HepG2 (cell line): ENCODE measurements around the gene ZMYND8. TPM values are rescaled to one million over a fixed set of nuclear protein-coding genes. Genes with fewer than 3 reads are reported as not detected.

Experiments
- HMG20B ChIP-seq: conservative IDR thresholded peaks from 2 replicates; pipeline ENCODE4 v1.6.1; 2016; ENCODE audit warnings: missing genetic modification reagents, missing compliant biosample characterization
- HNF4A ChIP-seq: sonication (generic); formaldehyde crosslinking; IDR thresholded peaks from 2 replicates; pipeline ENCODE4 v1.4.0; 2020; ENCODE audit warnings: missing genetic modification reagents
- HOXA3 ChIP-seq: sonication (generic); formaldehyde crosslinking; IDR thresholded peaks from 2 replicates; pipeline ENCODE4 v1.5.0; 2020; ENCODE audit warnings: missing genetic modification reagents
- JDP2 ChIP-seq: sonication (generic); formaldehyde crosslinking; IDR thresholded peaks from 2 replicates; pipeline ENCODE4 v1.8.1; 2022; ENCODE audit warnings: missing genetic modification reagents, borderline replicate concordance
- KDM4B ChIP-seq: sonication (generic); formaldehyde crosslinking; IDR thresholded peaks from 2 replicates; pipeline ENCODE4 v1.4.0; 2020; ENCODE audit warnings: missing genetic modification reagents
- KLF6 ChIP-seq: IDR thresholded peaks from 2 replicates; pipeline ENCODE4 v1.8.0; 2016; ENCODE audit warnings: missing biosample characterization, missing genetic modification reagents
- MEIS2 ChIP-seq: sonication (generic); formaldehyde crosslinking; IDR thresholded peaks from 2 replicates; pipeline ENCODE4 v1.9.0; 2021; ENCODE audit warnings: mild to moderate bottlenecking, missing genetic modification reagents
- MYNN ChIP-seq: sonication (generic); formaldehyde crosslinking; IDR thresholded peaks from 2 replicates; pipeline ENCODE4 v1.4.0; 2020; ENCODE audit warnings: mild to moderate bottlenecking, low read depth, missing genetic modification reagents
- NFE2L1 ChIP-seq: sonication (generic); formaldehyde crosslinking; IDR thresholded peaks from 2 replicates; pipeline ENCODE4 v1.4.0; 2020; ENCODE audit warnings: missing genetic modification reagents, mild to moderate bottlenecking, borderline replicate concordance
- NR2F1 ChIP-seq, 2 experiments: fragments of 450-650 bp in 1 of 2; formaldehyde crosslinking in 1 of 2; IDR thresholded peaks; 2 replicates each; pipeline versions ENCODE4 v1.5.0 to v1.6.1; 2016 to 2020; ENCODE audit warnings: mild to moderate bottlenecking in 1 of 2, missing compliant biosample characterization in 1 of 2, missing genetic modification reagents in 1 of 2, moderate library complexity in 1 of 2
- SKI ChIP-seq: fragments of 450-650 bp; IDR thresholded peaks from one replicate; pipeline ENCODE4 v1.6.1; 2018; ENCODE audit warnings: mild to moderate bottlenecking; ENCODE audit not compliant: partially characterized antibody
- SMAD1 ChIP-seq: sonication (generic); formaldehyde crosslinking; IDR thresholded peaks from 2 replicates; pipeline ENCODE4 v1.4.0; 2020; ENCODE audit warnings: missing genetic modification reagents, low read depth, mild to moderate bottlenecking, borderline replicate concordance
- SPEN ChIP-seq: sonication (generic); formaldehyde crosslinking; IDR thresholded peaks from 2 replicates; pipeline ENCODE4 v1.5.1; 2020; ENCODE audit warnings: low read depth, mild to moderate bottlenecking, missing genetic modification reagents
- THAP11 ChIP-seq: IDR thresholded peaks from 2 replicates; pipeline ENCODE4 v1.6.1; 2016; ENCODE audit warnings: missing biosample characterization, missing genetic modification reagents
- THYN1 ChIP-seq: sonication (generic); formaldehyde crosslinking; IDR thresholded peaks from 2 replicates; pipeline ENCODE4 v1.8.1; 2023; ENCODE audit warnings: low read depth, mild to moderate bottlenecking, moderate library complexity, missing genetic modification reagents, borderline replicate concordance
- ZKSCAN8 ChIP-seq: IDR thresholded peaks from 2 replicates; pipeline ENCODE4 v1.6.1; 2016; ENCODE audit warnings: borderline replicate concordance, missing genetic modification reagents, missing compliant biosample characterization
- ZNF121 ChIP-seq: sonication (generic); formaldehyde crosslinking; IDR thresholded peaks from 2 replicates; pipeline ENCODE4 v1.5.0; 2020; ENCODE audit warnings: mild to moderate bottlenecking, missing genetic modification reagents
- ZNF44 ChIP-seq: sonication (generic); formaldehyde crosslinking; IDR thresholded peaks from 2 replicates; pipeline ENCODE4 v1.5.1; 2020; ENCODE audit warnings: mild to moderate bottlenecking, missing genetic modification reagents
- ZNF549 ChIP-seq: sonication (generic); formaldehyde crosslinking; IDR thresholded peaks from 2 replicates; pipeline ENCODE4 v1.5.0; 2020; ENCODE audit warnings: missing genetic modification reagents
- ZNF850 ChIP-seq: sonication (generic); formaldehyde crosslinking; conservative IDR thresholded peaks from 2 replicates; pipeline ENCODE4 v1.9.0; 2021; ENCODE audit warnings: mild to moderate bottlenecking, missing genetic modification reagents
- polyA plus RNA-seq, 8 experiments: library from polyadenylated mRNA; depleted of rRNA in 3 of 8; stranded (reverse) in 7 of 8; unstranded in 1 of 8; fragments of >200 nt; fragmentation: Illumina TruSeq in 4 of 8; extraction: Trizol in 4 of 8; gene quantifications; 2 replicates each; pipeline versions ENCODE4 v1.2.1 to v1.2.3, GENCODE V29; 2011 to 2016; ENCODE audit warnings: low read depth in 4 of 8, missing spikeins in 1 of 8, mixed read lengths in 1 of 8; ENCODE audit not compliant: insufficient read depth in 1 of 8
- total RNA-seq, 5 experiments: library from RNA; depleted of rRNA; stranded (reverse); fragments of >200 nt; fragmentation: Illumina TruSeq; extraction: Trizol; gene quantifications; 2 replicates each; pipeline ENCODE4 v1.2.3, GENCODE V29; 2016; ENCODE audit warnings: low read depth in 1 of 5
- TF ChIP-seq, protein P1 (sequence below): sonication (generic); formaldehyde crosslinking; IDR thresholded peaks from 2 replicates; pipeline ENCODE4 v1.4.0; 2020; ENCODE audit warnings: missing genetic modification reagents, borderline replicate concordance
- TF ChIP-seq, protein P2 (sequence below): sonication (generic); formaldehyde crosslinking; IDR thresholded peaks from 2 replicates; pipeline ENCODE4 v1.9.0; 2021; ENCODE audit warnings: missing genetic modification reagents, borderline replicate concordance

ZMYND8 gene
- total and polyA plus RNA-seq, 2 of the 13 experiments (the other 11 are each of a cell fraction or from before 2014, with no cell fraction given): 53.9 to 84.7 TPM

DNA sequence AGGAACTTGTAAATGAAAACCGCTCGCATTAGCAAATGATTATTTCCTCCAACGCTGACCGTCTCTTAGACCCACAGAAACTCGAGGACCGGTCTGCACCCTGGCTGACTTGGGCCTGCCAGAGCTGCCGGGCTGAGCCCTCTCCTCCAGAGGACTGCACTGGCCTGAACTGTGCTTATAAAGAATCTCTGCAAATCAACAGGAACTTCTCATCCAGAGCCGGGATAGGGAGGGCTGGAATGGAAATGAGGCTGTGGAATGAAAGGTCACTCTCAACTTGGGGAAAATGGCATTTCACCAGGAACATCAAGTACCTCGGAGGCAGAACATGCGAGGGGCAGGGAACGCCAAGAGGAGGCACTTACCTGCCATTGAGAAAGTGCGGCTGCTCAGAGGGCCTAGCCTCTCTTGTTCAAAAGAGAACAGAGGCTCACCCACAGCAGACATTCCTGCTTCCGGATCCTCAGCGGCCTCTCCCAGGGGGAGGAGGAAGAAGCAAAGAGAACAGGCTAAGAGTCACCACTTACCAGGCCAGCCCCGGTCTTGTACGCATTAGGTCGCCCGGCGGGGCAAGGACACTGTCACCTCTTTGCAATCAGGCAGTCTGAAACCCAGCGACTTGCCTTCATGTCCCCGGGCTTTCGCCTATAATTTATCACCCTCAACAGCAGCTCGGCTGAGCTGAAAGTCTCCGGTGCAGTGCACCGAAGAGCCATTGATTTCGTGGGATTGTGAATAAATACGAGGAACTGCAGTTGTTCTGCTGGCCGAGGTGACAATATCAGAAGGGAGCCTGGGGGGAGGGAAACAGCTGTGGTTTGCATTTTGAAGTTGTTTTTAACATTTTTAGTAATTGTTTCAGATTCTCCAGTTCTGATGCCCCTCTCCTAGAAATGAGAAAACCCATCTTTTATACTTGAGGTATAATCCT lies 37.6 kb downstream of the ZMYND8 start (continued):
- TF ChIP-seq HMG20B (CRISPR knock-in tag) (no peak), ZNF44 (CRISPR knock-in tag) (no peak), JDP2 (CRISPR knock-in tag) (no peak), MEIS2 (CRISPR knock-in tag) (peak; percentile 58), MYNN (CRISPR knock-in tag) (no peak), THAP11 (no peak; the same call in 1 of the 2 replicates), ZKSCAN8 (CRISPR knock-in tag) (0 out of 2 replicates have a peak, but pooled peaks have one; percentile 0), HNF4A (CRISPR knock-in tag) (no peak), ZNF850 (CRISPR knock-in tag) (no peak), ZNF121 (CRISPR knock-in tag) (peak; percentile 73), ZNF549 (CRISPR knock-in tag) (no peak), SMAD1 (no peak), SPEN (CRISPR knock-in tag) (no peak), NFE2L1 (CRISPR knock-in tag) (no peak), SKI (no peak), THYN1 (CRISPR knock-in tag) (no peak), KLF6 (CRISPR knock-in tag) (no peak), HOXA3 (CRISPR knock-in tag) (0 out of 2 replicates have a peak, but pooled peaks have one; percentile 16), KDM4B (no peak), NR2F1 (CRISPR knock-in tag; IDR thresholded peaks at IDR 0.05) (no peak)
- TF ChIP-seq, protein P1, sequence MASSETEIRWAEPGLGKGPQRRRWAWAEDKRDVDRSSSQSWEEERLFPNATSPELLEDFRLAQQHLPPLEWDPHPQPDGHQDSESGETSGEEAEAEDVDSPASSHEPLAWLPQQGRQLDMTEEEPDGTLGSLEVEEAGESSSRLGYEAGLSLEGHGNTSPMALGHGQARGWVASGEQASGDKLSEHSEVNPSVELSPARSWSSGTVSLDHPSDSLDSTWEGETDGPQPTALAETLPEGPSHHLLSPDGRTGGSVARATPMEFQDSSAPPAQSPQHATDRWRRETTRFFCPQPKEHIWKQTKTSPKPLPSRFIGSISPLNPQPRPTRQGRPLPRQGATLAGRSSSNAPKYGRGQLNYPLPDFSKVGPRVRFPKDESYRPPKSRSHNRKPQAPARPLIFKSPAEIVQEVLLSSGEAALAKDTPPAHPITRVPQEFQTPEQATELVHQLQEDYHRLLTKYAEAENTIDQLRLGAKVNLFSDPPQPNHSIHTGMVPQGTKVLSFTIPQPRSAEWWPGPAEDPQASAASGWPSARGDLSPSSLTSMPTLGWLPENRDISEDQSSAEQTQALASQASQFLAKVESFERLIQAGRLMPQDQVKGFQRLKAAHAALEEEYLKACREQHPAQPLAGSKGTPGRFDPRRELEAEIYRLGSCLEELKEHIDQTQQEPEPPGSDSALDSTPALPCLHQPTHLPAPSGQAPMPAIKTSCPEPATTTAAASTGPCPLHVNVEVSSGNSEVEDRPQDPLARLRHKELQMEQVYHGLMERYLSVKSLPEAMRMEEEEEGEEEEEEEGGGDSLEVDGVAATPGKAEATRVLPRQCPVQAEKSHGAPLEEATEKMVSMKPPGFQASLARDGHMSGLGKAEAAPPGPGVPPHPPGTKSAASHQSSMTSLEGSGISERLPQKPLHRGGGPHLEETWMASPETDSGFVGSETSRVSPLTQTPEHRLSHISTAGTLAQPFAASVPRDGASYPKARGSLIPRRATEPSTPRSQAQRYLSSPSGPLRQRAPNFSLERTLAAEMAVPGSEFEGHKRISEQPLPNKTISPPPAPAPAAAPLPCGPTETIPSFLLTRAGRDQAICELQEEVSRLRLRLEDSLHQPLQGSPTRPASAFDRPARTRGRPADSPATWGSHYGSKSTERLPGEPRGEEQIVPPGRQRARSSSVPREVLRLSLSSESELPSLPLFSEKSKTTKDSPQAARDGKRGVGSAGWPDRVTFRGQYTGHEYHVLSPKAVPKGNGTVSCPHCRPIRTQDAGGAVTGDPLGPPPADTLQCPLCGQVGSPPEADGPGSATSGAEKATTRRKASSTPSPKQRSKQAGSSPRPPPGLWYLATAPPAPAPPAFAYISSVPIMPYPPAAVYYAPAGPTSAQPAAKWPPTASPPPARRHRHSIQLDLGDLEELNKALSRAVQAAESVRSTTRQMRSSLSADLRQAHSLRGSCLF (CRISPR knock-in tag): no peak
- TF ChIP-seq, protein P2, sequence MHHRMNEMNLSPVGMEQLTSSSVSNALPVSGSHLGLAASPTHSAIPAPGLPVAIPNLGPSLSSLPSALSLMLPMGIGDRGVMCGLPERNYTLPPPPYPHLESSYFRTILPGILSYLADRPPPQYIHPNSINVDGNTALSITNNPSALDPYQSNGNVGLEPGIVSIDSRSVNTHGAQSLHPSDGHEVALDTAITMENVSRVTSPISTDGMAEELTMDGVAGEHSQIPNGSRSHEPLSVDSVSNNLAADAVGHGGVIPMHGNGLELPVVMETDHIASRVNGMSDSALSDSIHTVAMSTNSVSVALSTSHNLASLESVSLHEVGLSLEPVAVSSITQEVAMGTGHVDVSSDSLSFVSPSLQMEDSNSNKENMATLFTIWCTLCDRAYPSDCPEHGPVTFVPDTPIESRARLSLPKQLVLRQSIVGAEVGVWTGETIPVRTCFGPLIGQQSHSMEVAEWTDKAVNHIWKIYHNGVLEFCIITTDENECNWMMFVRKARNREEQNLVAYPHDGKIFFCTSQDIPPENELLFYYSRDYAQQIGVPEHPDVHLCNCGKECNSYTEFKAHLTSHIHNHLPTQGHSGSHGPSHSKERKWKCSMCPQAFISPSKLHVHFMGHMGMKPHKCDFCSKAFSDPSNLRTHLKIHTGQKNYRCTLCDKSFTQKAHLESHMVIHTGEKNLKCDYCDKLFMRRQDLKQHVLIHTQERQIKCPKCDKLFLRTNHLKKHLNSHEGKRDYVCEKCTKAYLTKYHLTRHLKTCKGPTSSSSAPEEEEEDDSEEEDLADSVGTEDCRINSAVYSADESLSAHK (CRISPR knock-in tag): no peak
